GM19468 (cell line): ENCODE measurements around the gene FAM181A.

ENCODE experiments used
- ATAC-seq: cut with Tn5 transposase; IDR thresholded peaks from one replicate; pipeline ENCODE4 v1.9.1; 2021; ENCODE audit warnings: mild to moderate bottlenecking, moderate library complexity, moderate number of reproducible peaks; ENCODE audit not compliant: unreplicated experiment; ENCODE audit errors: extremely low read depth

Gene FAM181A

GRCh38 chr14:93926873-93927799 lies at the start of gene FAM181A:
Gene FAM181A (plus strand): TSS chr14:93927344. CDS start chr14:93928286, 942 bp downstream.
- no peak for ATAC-seq

GRCh38 chr14:93878212-93878611 lies 48.9 kb upstream of the FAM181A start:
- ATAC-seq, result no peak

- no peak for ATAC-seq
These were observed 48.3 kb upstream of the FAM181A start for GRCh38 chr14:93878871-93879270.

GRCh38 chr14:93879362-93879983 lies 47.7 kb upstream of the FAM181A start:
- no peak for ATAC-seq

GRCh38 chr14:93880021-93880820 lies 46.9 kb upstream of the FAM181A start:
- ATAC-seq, result no peak

- ATAC-seq, result no peak
These were observed 42.2 kb upstream of the FAM181A start for GRCh38 chr14:93884950-93885349.

GRCh38 chr14:93888995-93889394 lies 38.1 kb upstream of the FAM181A start:
- no peak for ATAC-seq

GRCh38 chr14:93889739-93890483 lies 37.2 kb upstream of the FAM181A start:
- no peak for ATAC-seq

GRCh38 chr14:93891756-93892504 lies 35.2 kb upstream of the FAM181A start:
- ATAC-seq, result no peak

GRCh38 chr14:93892505-93892839 lies 34.7 kb upstream of the FAM181A start:
- ATAC-seq, result no peak

- no peak for ATAC-seq
These were observed 34.1 kb upstream of the FAM181A start for GRCh38 chr14:93892923-93893558.

GRCh38 chr14:93893661-93894261 lies 33.4 kb upstream of the FAM181A start:
- no peak for ATAC-seq

- no peak for ATAC-seq
These were observed 32.0 kb upstream of the FAM181A start for GRCh38 chr14:93895023-93895604.

- no peak for ATAC-seq
These were observed 29.7 kb upstream of the FAM181A start for GRCh38 chr14:93897476-93897845.

- no peak for ATAC-seq
These were observed 29.0 kb upstream of the FAM181A start for GRCh38 chr14:93898081-93898611.

GRCh38 chr14:93898731-93899130 lies 28.4 kb upstream of the FAM181A start:
- ATAC-seq, result no peak

GRCh38 chr14:93901813-93902212 lies 25.3 kb upstream of the FAM181A start:
- no peak for ATAC-seq
